ENCODE measurements around the gene WIPF3.

- TF ChIP-seq CTCF (IDR thresholded peaks at IDR 0.05 in 8 of 11, conservative IDR thresholded peaks at IDR 0.05 in 3 of 11) (no peak), POLR2A (IDR thresholded peaks at IDR 0.05) (no peak)
Observed at GRCh38 chr7:29945259-29945809, 139.0 kb downstream of the WIPF3 start.

Measured in spleen (tissue), 7 donors.